Caco-2 (cell line): Measurements from ENCODE around the gene NPFF. TPM values are rescaled to one million over a fixed set of nuclear protein-coding genes. Genes with fewer than 3 reads are reported as not detected.

Source experiments
- BruUV-seq: library from RNA; stranded (reverse); fragments of 400-500 nt; replicated peaks from 2 replicates; lab custom pipeline; 2021; lab: Mats Ljungman, UMichigan
- CTCF ChIA-PET: fragments of 300-600 bp; sonication (Branson Sonifier 250); formaldehyde crosslinking; loops from one replicate; lab custom pipeline; 2022; ENCODE audit warnings: antibody characterized with exemption; lab: Charles Lee
- POLR2A ChIA-PET: fragments of 300-600 bp; sonication (Branson Sonifier 250); formaldehyde crosslinking; loops from one replicate; lab custom pipeline; 2022; ENCODE audit warnings: antibody characterized with exemption; lab: Charles Lee
- DNase-seq, 2 experiments: peaks; one replicate each; pipeline versions ENCODE4 v3.0.0 to v3.0.0-alpha.2; 2020 to 2022
- H3K27me3 ChIP-seq: replicated peaks from 2 replicates; pipeline ENCODE4 v1.6.0; 2011; ENCODE audit warnings: low read length; ENCODE audit not compliant: control insufficient read depth, insufficient read depth
- H3K36me3 ChIP-seq: 2 replicates; pipeline ENCODE4 v1.5.1; 2011; ENCODE audit warnings: low read length; ENCODE audit not compliant: control insufficient read depth, insufficient read depth
- H3K4me1 ChIP-seq: fragments of 250-450 bp; sonication (Bioruptor Pico); 2 replicates; pipeline ENCODE4 v1.5.1; 2020; ENCODE audit warnings: mild to moderate bottlenecking
- H3K4me3 ChIP-seq: 2 replicates; pipeline ENCODE4 v1.5.1; 2011; ENCODE audit warnings: low read depth, mild to moderate bottlenecking, control low read depth, low read length
- H3K9me3 ChIP-seq: fragments of 250-450 bp; sonication (Bioruptor Pico); 2 replicates; pipeline ENCODE4 v1.5.1; 2020; ENCODE audit warnings: mild to moderate bottlenecking, moderate library complexity
- H3K27ac Mint-ChIP-seq: one replicate; pipeline ENCODE4 v1.8.0; 2022; ENCODE audit warnings: mixed read lengths; ENCODE audit not compliant: unreplicated experiment
- H3K27me3 Mint-ChIP-seq: one replicate; pipeline ENCODE4 v1.8.0; 2022; ENCODE audit warnings: mixed read lengths; ENCODE audit not compliant: insufficient read depth, unreplicated experiment
- H3K36me3 Mint-ChIP-seq: one replicate; pipeline ENCODE4 v1.8.0; 2022; ENCODE audit warnings: mild to moderate bottlenecking, mixed read lengths; ENCODE audit not compliant: insufficient read depth, unreplicated experiment
- H3K4me1 Mint-ChIP-seq: one replicate; pipeline ENCODE4 v1.8.0; 2022; ENCODE audit warnings: low read depth, mixed read lengths; ENCODE audit not compliant: unreplicated experiment
- H3K4me3 Mint-ChIP-seq: one replicate; pipeline ENCODE4 v1.8.0; 2022; ENCODE audit warnings: mild to moderate bottlenecking, moderate library complexity, mixed read lengths; ENCODE audit not compliant: unreplicated experiment
- H3K9me3 Mint-ChIP-seq: one replicate; pipeline ENCODE4 v1.8.0; 2022; ENCODE audit warnings: mixed read lengths; ENCODE audit not compliant: unreplicated experiment
- CTCF ChIP-seq, 2 experiments: fragments of 200-600 bp in 1 of 2; IDR thresholded peaks; 1 replicate in 1 of 2; 2 replicates in 1 of 2; pipeline versions ENCODE4 v1.5.1 to v1.8.0; 2011 to 2022; ENCODE audit warnings: antibody characterized with exemption in 1 of 2, control low read depth in 1 of 2, inconsistent platforms in 1 of 2, low read depth in 1 of 2, low read length in 1 of 2, mild to moderate bottlenecking in 1 of 2, moderate library complexity in 1 of 2; ENCODE audit not compliant: insufficient read depth in 1 of 2, severe bottlenecking in 1 of 2, unreplicated experiment in 1 of 2
- intact Hi-C: fragments of 100-400 bp; cut with micrococcal nuclease; formaldehyde crosslinking; loops from one replicate; pipeline ENCODE4 v1.10.0; 2022; ENCODE audit not compliant: unreplicated experiment
- total RNA-seq: library from RNA; stranded (reverse); gene quantifications from 2 replicates; pipeline ENCODE4 v1.2.3, GENCODE V29; 2022

Gene NPFF
- total RNA-seq, 1 experiment from 2014 or later = 2.4 TPM

- Mint-ChIP-seq H3K9me3 (no peaks in the 10 kb centered on the region), H3K27me3 (no peaks in the 10 kb centered on the region), H3K4me3 (no peak overlapping the region), H3K27ac (no peak overlapping the region), H3K4me1 (no peaks in the 10 kb centered on the region), H3K36me3 (peaks cover 25% of the 10 kb centered on the region)
- no peak for DNase-seq
- TF ChIP-seq CTCF (IDR thresholded peaks at IDR 0.05; ENCODE audit: insufficient read depth in 1 of 2, low read depth in 1 of 2, low read length in 1 of 2, severe bottlenecking in 1 of 2, unreplicated experiment in 1 of 2) = no peak
- Histone ChIP-seq H3K36me3 (no peaks in the 10 kb centered on the region), H3K4me1 (peaks cover 19% of the 10 kb centered on the region), H3K27me3 (no peaks in the 10 kb centered on the region), H3K4me3 (no peak overlapping the region), H3K9me3 (no peaks in the 10 kb centered on the region)
- ChIA-PET CTCF (interaction anchor here (0.6 kb wide), 1 partner anchor 94 kb away, joined by 6 read pairs; no protein-coding TSS in a partner anchor), POLR2A (interaction anchor here (0.5 kb wide), 1 partner anchor 33 kb away, joined by 3 read pairs; no protein-coding TSS in a partner anchor)
- intact Hi-C loops = no loop called here
- BruUV-seq = no TSS peak
These were observed 32.2 kb upstream of the NPFF start for GRCh38 chr12:53539526-53539925.

GRCh38 chr12:53538209-53538689 is 31.0 kb upstream of the NPFF start:
- intact Hi-C loops = no loop called here
- Histone ChIP-seq H3K27me3 (no peaks in the 10 kb centered on the region), H3K9me3 (no peaks in the 10 kb centered on the region), H3K4me3 (no peak overlapping the region), H3K36me3 (no peaks in the 10 kb centered on the region), H3K4me1 (peaks cover 19% of the 10 kb centered on the region)
- Mint-ChIP-seq H3K27ac (peak overlapping the region; percentile 69), H3K4me3 (peak overlapping the region; percentile 18), H3K9me3 (no peaks in the 10 kb centered on the region), H3K36me3 (peaks cover 29% of the 10 kb centered on the region), H3K4me1 (no peaks in the 10 kb centered on the region), H3K27me3 (no peaks in the 10 kb centered on the region)
- CTCF ChIA-PET = interaction anchor here (1.1 to 1.6 kb wide), 2 partner anchors 37 to 137 kb away, joined by 3 to 13 read pairs; partner anchors contain the start of genes ATP5MC2 and TARBP2
- POLR2A ChIA-PET = interaction anchor here (0.7 kb wide), 1 partner anchor 341 kb away, joined by 4 read pairs; no protein-coding TSS in a partner anchor
- BruUV-seq = no TSS peak
- DNase-seq = peak; percentile 39 to 64
- no peak for TF ChIP-seq CTCF (IDR thresholded peaks at IDR 0.05; ENCODE audit: insufficient read depth in 1 of 2, low read depth in 1 of 2, low read length in 1 of 2, severe bottlenecking in 1 of 2, unreplicated experiment in 1 of 2)

- intact Hi-C loops = no loop called here
- H3K4me1 ChIP-seq = peaks cover 19% of the 10 kb centered on the region
- no TSS peak for BruUV-seq
- H3K4me3 ChIP-seq = no peak overlapping the region
- Mint-ChIP-seq H3K27me3 (no peaks in the 10 kb centered on the region), H3K36me3 (peaks cover 29% of the 10 kb centered on the region), H3K4me1 (no peaks in the 10 kb centered on the region), H3K9me3 (no peaks in the 10 kb centered on the region), H3K27ac (no peak overlapping the region), H3K4me3 (no peak overlapping the region)
- H3K27me3 ChIP-seq = no peaks in the 10 kb centered on the region
- ChIA-PET CTCF (no interaction called here), POLR2A (no interaction called here)
- TF ChIP-seq CTCF (IDR thresholded peaks at IDR 0.05; ENCODE audit: insufficient read depth in 1 of 2, low read depth in 1 of 2, low read length in 1 of 2, severe bottlenecking in 1 of 2, unreplicated experiment in 1 of 2) = no peak
- no peaks in the 10 kb centered on the region for H3K9me3 ChIP-seq
- DNase-seq = no peak
- no peaks in the 10 kb centered on the region; the same call in 1 of the 2 replicates for H3K36me3 ChIP-seq
These were observed 29.7 kb upstream of the NPFF start for GRCh38 chr12:53536962-53537361.
